NT2/D1 (cell line): Measurements from ENCODE around the gene CAB39.

Experiments
- DNase-seq: peaks from one replicate; pipeline ENCODE4 v3.0.0-alpha.2; 2011; ENCODE audit warnings: low read depth, low spot score
- H3K27me3 ChIP-seq: 2 replicates; pipeline ENCODE4 v1.6.0; 2011; ENCODE audit warnings: mild to moderate bottlenecking; ENCODE audit not compliant: insufficient read length, insufficient read depth
- H3K36me3 ChIP-seq: 2 replicates; pipeline ENCODE4 v1.6.1; 2011; ENCODE audit warnings: mild to moderate bottlenecking, low read length, mixed read lengths; ENCODE audit not compliant: insufficient read depth, insufficient read length
- H3K4me1 ChIP-seq: 2 replicates; pipeline ENCODE4 v1.5.1; 2011; ENCODE audit not compliant: insufficient read depth, insufficient read length
- H3K4me3 ChIP-seq: 2 replicates; pipeline ENCODE4 v1.5.1; 2011; ENCODE audit warnings: low read depth; ENCODE audit not compliant: insufficient read length
- H3K9ac ChIP-seq: 2 replicates; pipeline ENCODE4 v1.6.0; 2011; ENCODE audit warnings: low read depth; ENCODE audit not compliant: insufficient read length
- H3K9me3 ChIP-seq: 2 replicates; pipeline ENCODE4 v1.5.1; 2011; ENCODE audit warnings: mild to moderate bottlenecking, low read length; ENCODE audit not compliant: insufficient read depth
- SUZ12 ChIP-seq: IDR thresholded peaks from 2 replicates; pipeline ENCODE4 v1.6.1; 2011; ENCODE audit not compliant: insufficient read length, insufficient read depth; ENCODE audit errors: extremely low read depth
- YY1 ChIP-seq: IDR thresholded peaks from 2 replicates; pipeline ENCODE4 v1.6.1; 2011; ENCODE audit not compliant: insufficient read length, insufficient read depth
- ZNF274 ChIP-seq: IDR thresholded peaks from 2 replicates; pipeline ENCODE4 v1.6.1; 2011; ENCODE audit warnings: mild to moderate bottlenecking, low read depth, low read length

Gene CAB39

GRCh38 chr2:230869914-230870543 lies 157.4 kb downstream of the CAB39 start:
- no peaks in the 10 kb centered on the region for H3K27me3 ChIP-seq
- H3K4me3 ChIP-seq = peak overlapping the region; percentile 45
- no peak for DNase-seq
- TF ChIP-seq ZNF274 (no peak), SUZ12 (no peak), YY1 (no peak)
- H3K9me3 ChIP-seq = no peaks in the 10 kb centered on the region
- peaks cover 41% of the 10 kb centered on the region for H3K36me3 ChIP-seq
- H3K4me1 ChIP-seq = peaks cover 61% of the 10 kb centered on the region
- peak overlapping the region; percentile 86 for H3K9ac ChIP-seq
